GM23338 (cell line): ENCODE results near the gene CARD16.

Experiments
- CREB1 ChIP-seq: fragments of 250-450 bp; sonication (Bioruptor Pico); IDR thresholded peaks from 2 replicates; pipeline ENCODE4 v1.5.0; 2020; ENCODE audit warnings: low read depth, mild to moderate bottlenecking, moderate library complexity
- EZH2 ChIP-seq: fragments of 200-600 bp; sonication (generic); IDR thresholded peaks from one replicate; pipeline ENCODE4 v1.8.0; 2017; ENCODE audit warnings: antibody characterized with exemption, mild to moderate bottlenecking, low read depth; ENCODE audit not compliant: unreplicated experiment
- EZH2phosphoT487 ChIP-seq: fragments of 200-600 bp; sonication (generic); IDR thresholded peaks from one replicate; pipeline ENCODE4 v1.8.1; 2018; ENCODE audit warnings: antibody characterized with exemption; ENCODE audit not compliant: unreplicated experiment
- JUNB ChIP-seq: IDR thresholded peaks from one replicate; pipeline ENCODE4 v1.6.1; 2016; ENCODE audit warnings: antibody characterized with exemption; ENCODE audit not compliant: unreplicated experiment
- POLR2AphosphoS5 ChIP-seq: IDR thresholded peaks from 2 replicates; pipeline ENCODE4 v1.6.1; 2016; ENCODE audit warnings: antibody characterized with exemption, low read depth
- STAT1 ChIP-seq: IDR thresholded peaks from one replicate; pipeline ENCODE4 v1.6.1; 2016; ENCODE audit warnings: antibody characterized with exemption; ENCODE audit not compliant: unreplicated experiment
- ZNF331 ChIP-seq: fragments of 250-450 bp; sonication (Bioruptor Pico); IDR thresholded peaks from 2 replicates; pipeline ENCODE4 v1.5.0; 2020; ENCODE audit warnings: low read depth, mild to moderate bottlenecking, moderate library complexity
- TF ChIP-seq, protein P1 (sequence below), 2 experiments: fragments of 200-600 bp in 1 of 2; sonication (generic) in 1 of 2; conservative IDR thresholded peaks; 2 replicates each; pipeline versions ENCODE4 v1.5.1 to v1.6.1; 2016 to 2017; ENCODE audit warnings: antibody characterized with exemption in 2 of 2, low read depth in 2 of 2, mild to moderate bottlenecking in 2 of 2, moderate library complexity in 1 of 2
- TF ChIP-seq, protein P2 (sequence below): IDR thresholded peaks from 2 replicates; pipeline ENCODE4 v1.6.1; 2016; ENCODE audit warnings: antibody characterized with exemption

DNA sequence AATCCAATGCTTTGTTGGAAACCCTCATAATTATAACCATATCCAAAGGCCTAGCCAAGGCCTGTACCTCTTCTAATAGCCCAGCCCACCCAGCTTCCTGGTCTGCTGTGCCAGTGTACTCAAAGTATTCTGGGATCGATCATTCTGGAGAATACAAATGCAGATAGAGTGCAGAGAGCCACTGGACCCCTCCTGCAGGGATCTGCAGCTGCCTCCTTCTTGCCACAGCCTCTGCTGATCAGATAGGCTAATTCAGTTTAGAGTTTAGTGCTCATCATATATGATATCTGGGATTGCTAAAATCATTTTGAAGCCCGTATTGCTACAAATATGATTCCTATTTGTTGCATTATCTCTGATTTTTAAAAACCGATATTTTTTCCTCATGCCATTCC lies 39.7 kb downstream of the CARD16 start:
- TF ChIP-seq POLR2AphosphoS5 (no peak), ZNF331 (CRISPR knock-in tag) (no peak), JUNB (no peak), EZH2 (no peak), EZH2phosphoT487 (no peak), STAT1 (no peak), CREB1 (CRISPR knock-in tag) (no peak)
- TF ChIP-seq, protein P1, sequence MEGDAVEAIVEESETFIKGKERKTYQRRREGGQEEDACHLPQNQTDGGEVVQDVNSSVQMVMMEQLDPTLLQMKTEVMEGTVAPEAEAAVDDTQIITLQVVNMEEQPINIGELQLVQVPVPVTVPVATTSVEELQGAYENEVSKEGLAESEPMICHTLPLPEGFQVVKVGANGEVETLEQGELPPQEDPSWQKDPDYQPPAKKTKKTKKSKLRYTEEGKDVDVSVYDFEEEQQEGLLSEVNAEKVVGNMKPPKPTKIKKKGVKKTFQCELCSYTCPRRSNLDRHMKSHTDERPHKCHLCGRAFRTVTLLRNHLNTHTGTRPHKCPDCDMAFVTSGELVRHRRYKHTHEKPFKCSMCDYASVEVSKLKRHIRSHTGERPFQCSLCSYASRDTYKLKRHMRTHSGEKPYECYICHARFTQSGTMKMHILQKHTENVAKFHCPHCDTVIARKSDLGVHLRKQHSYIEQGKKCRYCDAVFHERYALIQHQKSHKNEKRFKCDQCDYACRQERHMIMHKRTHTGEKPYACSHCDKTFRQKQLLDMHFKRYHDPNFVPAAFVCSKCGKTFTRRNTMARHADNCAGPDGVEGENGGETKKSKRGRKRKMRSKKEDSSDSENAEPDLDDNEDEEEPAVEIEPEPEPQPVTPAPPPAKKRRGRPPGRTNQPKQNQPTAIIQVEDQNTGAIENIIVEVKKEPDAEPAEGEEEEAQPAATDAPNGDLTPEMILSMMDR (conservative IDR thresholded peaks at IDR 0.05; ENCODE audit: low read depth in 2 of 2) = no peak
- TF ChIP-seq, protein P2, sequence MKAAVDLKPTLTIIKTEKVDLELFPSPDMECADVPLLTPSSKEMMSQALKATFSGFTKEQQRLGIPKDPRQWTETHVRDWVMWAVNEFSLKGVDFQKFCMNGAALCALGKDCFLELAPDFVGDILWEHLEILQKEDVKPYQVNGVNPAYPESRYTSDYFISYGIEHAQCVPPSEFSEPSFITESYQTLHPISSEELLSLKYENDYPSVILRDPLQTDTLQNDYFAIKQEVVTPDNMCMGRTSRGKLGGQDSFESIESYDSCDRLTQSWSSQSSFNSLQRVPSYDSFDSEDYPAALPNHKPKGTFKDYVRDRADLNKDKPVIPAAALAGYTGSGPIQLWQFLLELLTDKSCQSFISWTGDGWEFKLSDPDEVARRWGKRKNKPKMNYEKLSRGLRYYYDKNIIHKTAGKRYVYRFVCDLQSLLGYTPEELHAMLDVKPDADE = no peak
